GM19025 (cell line): Measurements from ENCODE around the gene NR5A1.

Experiments used
- ATAC-seq: cut with Tn5 transposase; IDR thresholded peaks from one replicate; pipeline ENCODE4 v1.9.1; 2021; ENCODE audit warnings: mild to moderate bottlenecking, low read depth, moderate library complexity; ENCODE audit not compliant: unreplicated experiment

NR5A1 gene

DNA sequence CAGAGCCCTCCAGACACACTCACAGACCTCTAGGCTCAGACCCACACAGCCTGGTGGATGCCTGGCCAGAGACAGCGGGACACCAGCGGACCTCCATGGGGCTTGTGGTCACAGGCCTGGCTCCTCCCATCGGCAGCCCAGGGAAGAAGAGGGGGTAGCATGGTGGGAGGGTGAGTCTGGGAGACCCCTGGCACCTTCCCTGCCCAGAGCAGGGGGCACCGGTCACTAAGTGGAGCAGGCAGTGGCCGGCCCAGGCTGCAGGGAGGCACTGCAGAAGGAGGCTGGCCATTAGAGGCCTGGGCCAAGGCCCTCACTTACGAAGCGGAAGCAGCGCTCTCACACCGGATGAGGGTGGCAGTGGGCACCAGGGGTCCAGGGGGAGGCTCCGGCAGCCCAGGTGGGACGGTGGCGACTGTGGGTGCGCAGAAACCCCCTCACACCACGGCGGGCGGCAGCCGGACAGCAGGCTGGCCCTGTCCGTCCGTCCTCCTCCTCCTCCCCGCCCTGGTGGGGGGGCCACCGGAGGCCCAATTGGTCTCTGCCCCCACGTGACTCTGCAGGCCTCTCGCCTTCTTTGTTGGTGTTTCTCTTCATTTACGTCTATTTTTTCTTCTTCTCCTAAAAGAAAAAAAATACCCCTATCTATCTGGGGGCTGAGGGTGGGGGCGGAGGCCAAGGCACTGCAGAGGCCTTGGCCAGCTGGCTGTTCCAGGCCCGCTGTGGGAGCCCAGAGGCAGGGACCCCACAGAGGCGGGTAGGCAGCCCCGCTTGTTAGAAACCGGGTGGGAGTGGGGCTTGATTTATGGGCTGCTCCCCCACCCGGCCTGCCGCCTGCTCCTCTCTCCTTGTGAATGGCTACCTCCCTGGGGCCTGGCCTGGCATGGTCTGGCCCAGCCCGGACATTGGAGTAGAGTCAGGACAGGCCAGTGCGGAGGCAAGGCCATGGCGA, at the start of gene NR5A1:
TSS of gene NR5A1 (minus strand) at position 469 of the 949 bp plus-strand sequence. CDS start 4,004 bp downstream, outside the sequence.
- no peak for ATAC-seq

- ATAC-seq, result no peak
Observed at GRCh38 chr9:124555043-124555442, 47.8 kb upstream of the NR5A1 start.

DNA sequence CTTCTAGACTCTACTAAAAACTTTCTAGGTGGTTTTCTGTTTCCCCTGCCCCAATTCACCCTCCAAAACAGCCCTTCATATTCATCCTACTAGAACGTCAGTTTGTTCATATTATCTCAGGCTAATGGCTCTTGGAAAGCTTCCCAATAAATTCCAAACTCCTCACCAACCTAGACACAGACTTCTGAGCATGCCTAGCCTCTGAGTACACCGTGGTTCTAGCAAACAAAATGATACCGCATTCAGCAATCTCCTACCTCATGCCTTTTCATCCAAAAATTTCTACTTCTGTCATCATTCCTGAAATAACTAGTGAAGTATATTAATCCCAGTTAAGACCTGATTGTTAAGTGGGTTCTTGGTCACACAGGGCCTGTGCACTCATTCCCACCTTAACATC, 46.5 kb upstream of the NR5A1 start:
- no peak for ATAC-seq

DNA sequence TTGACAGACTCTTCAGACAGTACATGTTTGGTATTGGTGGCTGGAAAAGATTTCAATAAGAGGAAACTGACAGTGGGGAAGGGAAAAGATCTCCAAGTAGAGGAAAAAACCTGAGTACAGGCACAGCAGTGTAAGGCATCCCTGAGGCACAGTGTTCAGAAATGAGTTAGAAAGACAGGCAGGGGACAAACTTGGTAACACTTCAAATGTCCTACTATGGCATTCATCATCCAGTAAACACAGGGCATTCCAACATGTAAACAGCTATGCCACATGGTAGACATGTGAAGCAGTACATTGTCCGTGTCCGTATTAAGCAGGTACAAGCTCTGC, 45.0 kb upstream of the NR5A1 start:
- ATAC-seq, result no peak

GRCh38 chr9:124551472-124552272, 44.5 kb upstream of the NR5A1 start:
- ATAC-seq, result no peak

DNA sequence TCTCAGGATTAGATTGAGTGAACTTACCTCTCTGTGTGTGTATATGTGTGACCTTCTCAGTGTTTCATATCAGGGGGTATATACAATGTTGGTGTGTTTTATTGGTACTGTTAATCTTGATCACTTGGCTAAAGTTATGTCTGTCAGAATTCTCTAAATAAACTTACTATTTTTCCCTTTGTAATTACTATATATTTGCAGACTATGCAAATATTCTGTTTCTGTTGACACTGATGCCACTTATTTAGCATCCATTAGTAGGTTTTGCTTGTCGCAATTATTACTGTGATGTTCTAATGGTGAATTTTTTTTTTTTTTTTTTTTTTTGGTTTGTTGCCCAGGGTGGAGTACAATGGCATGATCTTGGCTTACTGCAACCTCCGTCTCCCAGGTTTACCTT, 42.9 kb upstream of the NR5A1 start:
- no peak for ATAC-seq

DNA sequence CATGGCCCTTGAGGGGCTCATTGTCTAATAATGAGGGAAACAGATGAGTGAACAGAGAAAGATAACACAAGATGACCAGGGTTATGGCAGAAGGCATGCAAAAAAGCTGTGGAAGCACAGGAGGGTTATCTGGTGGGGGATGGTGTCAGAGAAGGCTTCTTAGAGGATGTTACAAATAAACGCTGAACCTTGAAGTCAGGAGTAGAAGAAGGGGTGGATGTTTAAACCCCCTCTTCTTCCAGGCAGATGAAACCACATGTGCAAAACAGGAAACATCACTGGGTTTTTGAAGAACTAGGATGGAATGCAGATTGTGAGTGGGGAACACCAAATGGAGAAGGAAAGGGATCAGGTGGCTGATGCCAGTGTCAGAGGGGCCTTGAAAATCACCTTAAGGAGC, 41.8 kb upstream of the NR5A1 start:
- no peak for ATAC-seq

DNA sequence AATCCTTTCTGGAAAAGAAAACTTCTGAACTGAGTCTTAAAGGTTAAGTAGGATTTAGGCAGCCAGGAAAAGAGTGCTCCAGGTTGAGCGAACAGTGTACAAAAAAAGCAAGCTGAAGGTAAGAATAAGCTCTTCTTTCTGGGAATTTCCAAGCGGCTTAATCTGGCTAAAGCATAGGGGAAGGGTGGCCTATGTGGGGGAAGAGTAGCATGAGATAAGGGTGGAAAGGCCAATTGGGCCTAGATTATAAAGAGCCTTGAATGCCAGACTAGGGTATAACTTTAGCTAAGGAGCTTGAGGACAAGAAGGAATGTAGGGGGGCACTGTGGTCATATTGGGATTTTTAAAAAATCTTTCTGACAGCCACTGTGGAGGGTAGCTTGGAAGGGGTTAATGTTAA, 37.3 kb upstream of the NR5A1 start:
- ATAC-seq, result no peak

GRCh38 chr9:124541824-124542223, 34.6 kb upstream of the NR5A1 start:
- no peak for ATAC-seq

DNA sequence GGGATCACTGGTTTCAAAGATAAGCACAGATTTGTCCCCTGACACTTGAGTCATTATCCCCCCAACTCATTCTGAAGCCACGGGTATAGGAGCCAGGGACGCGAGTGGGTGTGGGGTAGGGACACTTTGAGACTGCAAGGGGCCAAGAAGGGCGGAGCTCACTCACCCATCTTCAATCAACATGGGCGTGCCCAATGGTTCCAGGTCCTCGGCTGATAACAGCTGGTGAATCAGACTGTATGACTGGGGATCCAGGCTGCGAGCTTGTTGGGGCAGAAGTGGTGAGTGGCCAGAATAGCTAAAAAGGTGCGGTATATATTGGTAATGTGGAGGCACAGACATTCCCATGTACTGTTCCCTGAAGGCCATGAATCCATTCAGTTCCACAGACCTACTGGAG, 30.7 kb upstream of the NR5A1 start:
- no peak for ATAC-seq

DNA sequence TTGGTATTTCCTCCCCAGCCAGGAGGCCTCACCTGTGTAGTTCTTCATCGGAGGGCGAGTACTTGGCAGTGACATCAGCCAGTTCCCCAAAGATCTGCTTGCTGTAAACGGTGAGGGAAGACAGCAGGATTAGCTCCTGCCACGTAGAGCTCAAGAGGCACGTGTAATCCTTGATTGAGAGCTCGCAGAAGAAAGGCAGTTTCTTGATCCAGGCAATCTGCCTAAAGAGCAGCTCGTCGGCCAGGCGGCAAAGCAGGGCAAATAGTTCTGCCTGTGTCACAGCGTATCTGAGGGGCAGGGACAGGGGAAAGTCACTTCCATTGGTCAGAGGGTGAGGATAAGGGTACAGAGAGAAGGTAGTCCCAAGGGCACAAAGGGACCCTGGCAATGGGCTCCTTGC, 28.6 kb upstream of the NR5A1 start:
- no peak for ATAC-seq

DNA sequence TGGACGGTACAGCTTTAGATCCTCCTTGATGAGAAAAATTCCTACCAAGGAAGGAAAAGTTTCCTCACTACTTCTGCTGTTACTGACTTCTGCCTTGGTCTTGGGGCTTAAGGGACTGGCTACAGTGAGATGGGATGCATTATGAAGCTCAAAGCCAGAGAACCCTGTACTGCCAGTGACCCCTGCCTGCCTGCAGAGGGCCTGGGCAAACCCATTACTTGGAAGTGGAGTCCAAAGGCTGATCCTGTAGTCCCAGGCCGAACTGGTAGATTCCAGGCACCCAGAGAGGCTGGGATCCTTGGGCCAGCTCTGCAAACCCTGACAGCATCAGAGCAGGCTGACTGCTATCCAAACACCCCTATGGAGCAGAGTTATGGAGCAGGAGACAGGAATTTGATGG, 25.7 kb upstream of the NR5A1 start:
- no peak for ATAC-seq

GRCh38 chr9:124531115-124531514, 23.9 kb upstream of the NR5A1 start:
- ATAC-seq, result no peak

DNA sequence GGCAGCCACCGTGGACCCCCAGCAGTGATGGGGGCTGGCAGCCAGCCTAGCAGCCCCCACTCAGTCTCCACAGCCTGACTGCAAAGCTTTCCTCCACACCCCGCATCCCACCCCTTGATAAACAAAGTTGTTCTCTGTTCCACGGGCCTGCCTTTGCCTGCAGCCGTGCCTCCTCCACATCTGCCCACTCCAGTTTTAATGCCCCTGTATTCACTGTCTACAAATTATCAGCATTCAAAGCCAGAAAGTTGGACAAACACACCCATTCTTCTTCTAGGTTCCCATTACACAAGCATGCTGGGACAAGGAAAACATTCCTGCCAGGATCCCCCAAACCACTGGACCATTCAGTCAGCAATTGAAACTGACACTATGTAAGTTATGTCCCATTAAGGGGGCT, 23.0 kb upstream of the NR5A1 start:
- ATAC-seq, result no peak

- ATAC-seq, result no peak
Observed at GRCh38 chr9:124527781-124528180, 20.6 kb upstream of the NR5A1 start.

GRCh38 chr9:124526174-124526573, 19.0 kb upstream of the NR5A1 start:
- no peak for ATAC-seq

DNA sequence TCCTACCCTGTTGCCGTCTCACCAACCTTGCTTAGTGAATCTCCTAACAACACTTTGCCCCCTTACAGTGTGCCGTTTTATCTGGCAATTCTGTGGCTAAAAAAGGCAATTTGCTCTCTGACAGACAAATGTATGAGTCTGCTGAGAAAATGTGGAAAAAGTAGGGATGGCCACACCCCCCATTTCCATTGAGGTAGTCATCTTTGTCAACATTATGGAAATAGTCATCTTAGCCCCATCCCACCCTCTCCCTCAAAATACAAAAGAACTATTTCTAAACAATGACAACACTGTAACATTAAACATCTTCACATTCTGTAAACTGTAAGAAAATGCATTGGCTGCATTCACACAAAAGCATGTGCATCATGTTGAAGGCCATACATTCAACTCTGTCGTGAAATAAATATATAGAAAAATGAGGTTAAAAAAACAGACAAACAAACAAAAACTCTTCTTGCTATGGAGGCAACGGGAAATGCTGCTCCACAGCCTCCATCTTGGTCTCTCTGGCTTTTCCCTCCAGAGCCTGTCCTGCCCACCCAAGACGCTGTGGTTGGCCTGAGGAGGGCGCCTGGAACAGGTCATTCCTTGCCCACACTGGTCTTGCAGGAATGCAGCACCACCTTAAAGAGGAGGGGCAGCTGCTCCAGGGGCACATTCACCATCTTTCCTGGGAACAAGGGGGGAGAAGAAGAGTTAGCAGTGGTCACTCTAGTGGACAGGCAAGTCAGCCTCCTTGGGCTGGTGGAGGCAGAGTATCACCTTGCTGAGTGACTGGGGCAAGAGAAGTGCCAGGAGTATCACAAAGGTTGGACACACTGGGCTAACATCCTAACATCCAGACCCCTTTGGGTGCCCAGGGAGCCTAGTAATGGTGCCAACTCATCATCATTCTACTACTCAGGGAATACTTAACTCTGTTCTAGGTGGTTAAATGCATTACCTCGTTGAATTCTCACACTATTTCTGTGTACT, 15.2 kb upstream of the NR5A1 start:
- no peak for ATAC-seq

GRCh38 chr9:124521142-124521541, 13.9 kb upstream of the NR5A1 start:
- no peak for ATAC-seq

DNA sequence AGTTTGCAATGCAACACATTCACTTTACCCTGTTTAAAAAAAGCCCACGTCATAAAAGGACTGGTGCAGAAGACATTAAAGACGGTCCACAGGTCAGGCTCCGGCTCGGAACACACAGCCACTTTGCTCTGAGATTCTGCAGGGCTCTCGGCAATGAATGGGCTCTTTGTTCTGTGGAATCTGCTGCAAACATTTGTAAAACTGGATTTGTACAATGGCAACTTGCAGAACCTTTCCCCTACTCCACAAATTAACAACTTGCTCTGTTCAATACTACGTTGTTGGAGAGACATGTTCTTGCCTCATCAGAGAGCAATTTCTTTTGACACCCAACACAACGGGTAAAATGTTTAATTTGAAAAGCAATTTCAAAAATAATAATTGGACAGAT, 13.0 kb upstream of the NR5A1 start:
- no peak for ATAC-seq

GRCh38 chr9:124518116-124518515, 10.9 kb upstream of the NR5A1 start:
- ATAC-seq, result no peak

DNA sequence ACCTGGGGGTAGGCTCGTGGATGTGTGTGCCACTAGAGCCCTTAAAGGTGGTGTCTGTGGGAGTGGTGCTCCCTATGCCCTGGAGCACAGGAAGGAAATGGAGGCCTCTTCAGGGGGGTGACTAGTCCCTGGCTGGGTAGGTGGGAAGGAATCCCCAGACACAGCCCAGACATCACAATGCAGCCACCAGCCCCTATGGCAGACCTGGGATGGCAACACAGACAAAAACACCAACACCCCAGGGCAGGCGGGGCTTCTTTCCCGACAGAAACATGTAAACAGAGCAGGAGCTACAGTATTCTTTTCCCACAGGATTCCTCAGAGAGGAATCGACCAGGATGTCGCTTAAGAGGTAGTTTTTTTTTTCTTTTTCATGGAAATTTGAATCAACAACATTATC, 10.4 kb upstream of the NR5A1 start:
- no peak for ATAC-seq
